Nephron progenitor cell (in vitro differentiated cells): ENCODE measurements around the gene TRAPPC4.
A peak's percentile ranks its signal among the peaks of the same experiment; 100 is the strongest.
"Not testable (repeated sequence)": the region's sequence is repeated elsewhere in the genome, so short reads cannot be mapped to it uniquely, and the experiment has no call there.

Experiments used
- DNase-seq: peaks from one replicate; pipeline ENCODE4 v3.0.0; 2021
- H3K27ac Mint-ChIP-seq: 2 replicates; pipeline ENCODE4 v1.8.0; 2021; ENCODE audit warnings: mild to moderate bottlenecking, moderate library complexity, mixed read lengths
- H3K27me3 Mint-ChIP-seq: 2 replicates; pipeline ENCODE4 v1.8.0; 2021; ENCODE audit warnings: mild to moderate bottlenecking, low read depth, mixed read lengths; ENCODE audit not compliant: poor library complexity
- H3K36me3 Mint-ChIP-seq: 2 replicates; pipeline ENCODE4 v1.8.0; 2021; ENCODE audit warnings: low read depth, mixed read lengths
- H3K4me1 Mint-ChIP-seq: 2 replicates; pipeline ENCODE4 v1.8.0; 2021; ENCODE audit warnings: mixed read lengths
- H3K4me3 Mint-ChIP-seq: 2 replicates; pipeline ENCODE4 v1.8.0; 2021; ENCODE audit warnings: mild to moderate bottlenecking, moderate library complexity, mixed read lengths
- H3K9me3 Mint-ChIP-seq: 2 replicates; pipeline ENCODE4 v1.8.0; 2021; ENCODE audit warnings: mild to moderate bottlenecking, moderate library complexity, mixed read lengths
- TF ChIP-seq, protein P1 (sequence below): fragments of 200-600 bp; sonication (generic); IDR thresholded peaks from 2 replicates; pipeline ENCODE4 v1.5.0; 2021; ENCODE audit warnings: antibody characterized with exemption

The TRAPPC4 gene

DNA sequence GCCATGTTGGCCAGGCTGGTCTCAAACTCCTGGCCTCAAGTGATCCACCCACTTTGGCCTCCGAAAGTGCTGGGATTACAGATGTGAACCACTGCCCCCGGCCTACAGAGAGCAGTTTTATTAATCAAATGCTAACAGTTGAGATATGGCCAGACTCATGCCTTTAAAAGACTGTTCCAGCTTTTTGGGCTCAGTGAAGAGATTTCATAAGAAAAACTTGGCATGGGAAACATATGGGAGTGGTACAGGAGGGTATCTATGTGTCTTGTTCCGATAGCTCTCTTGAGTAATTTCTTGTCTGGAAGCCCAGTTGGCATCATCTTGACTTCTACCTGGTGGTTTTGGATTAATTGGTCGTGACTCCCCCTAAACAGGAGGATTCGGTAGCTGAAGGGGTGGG is 20.3 kb downstream of the TRAPPC4 start:
- no peaks in the 10 kb centered on the region for H3K36me3 Mint-ChIP-seq
- peaks cover 6% of the 10 kb centered on the region for H3K27me3 Mint-ChIP-seq
- no peak for DNase-seq
- peak overlapping the region; percentile 72 for H3K27ac Mint-ChIP-seq
- H3K4me1 Mint-ChIP-seq, result peaks cover 15% of the 10 kb centered on the region
- no peaks in the 10 kb centered on the region for H3K9me3 Mint-ChIP-seq
- H3K4me3 Mint-ChIP-seq, result no peak overlapping the region
- TF ChIP-seq, protein P1, sequence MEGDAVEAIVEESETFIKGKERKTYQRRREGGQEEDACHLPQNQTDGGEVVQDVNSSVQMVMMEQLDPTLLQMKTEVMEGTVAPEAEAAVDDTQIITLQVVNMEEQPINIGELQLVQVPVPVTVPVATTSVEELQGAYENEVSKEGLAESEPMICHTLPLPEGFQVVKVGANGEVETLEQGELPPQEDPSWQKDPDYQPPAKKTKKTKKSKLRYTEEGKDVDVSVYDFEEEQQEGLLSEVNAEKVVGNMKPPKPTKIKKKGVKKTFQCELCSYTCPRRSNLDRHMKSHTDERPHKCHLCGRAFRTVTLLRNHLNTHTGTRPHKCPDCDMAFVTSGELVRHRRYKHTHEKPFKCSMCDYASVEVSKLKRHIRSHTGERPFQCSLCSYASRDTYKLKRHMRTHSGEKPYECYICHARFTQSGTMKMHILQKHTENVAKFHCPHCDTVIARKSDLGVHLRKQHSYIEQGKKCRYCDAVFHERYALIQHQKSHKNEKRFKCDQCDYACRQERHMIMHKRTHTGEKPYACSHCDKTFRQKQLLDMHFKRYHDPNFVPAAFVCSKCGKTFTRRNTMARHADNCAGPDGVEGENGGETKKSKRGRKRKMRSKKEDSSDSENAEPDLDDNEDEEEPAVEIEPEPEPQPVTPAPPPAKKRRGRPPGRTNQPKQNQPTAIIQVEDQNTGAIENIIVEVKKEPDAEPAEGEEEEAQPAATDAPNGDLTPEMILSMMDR, result no peak

DNA sequence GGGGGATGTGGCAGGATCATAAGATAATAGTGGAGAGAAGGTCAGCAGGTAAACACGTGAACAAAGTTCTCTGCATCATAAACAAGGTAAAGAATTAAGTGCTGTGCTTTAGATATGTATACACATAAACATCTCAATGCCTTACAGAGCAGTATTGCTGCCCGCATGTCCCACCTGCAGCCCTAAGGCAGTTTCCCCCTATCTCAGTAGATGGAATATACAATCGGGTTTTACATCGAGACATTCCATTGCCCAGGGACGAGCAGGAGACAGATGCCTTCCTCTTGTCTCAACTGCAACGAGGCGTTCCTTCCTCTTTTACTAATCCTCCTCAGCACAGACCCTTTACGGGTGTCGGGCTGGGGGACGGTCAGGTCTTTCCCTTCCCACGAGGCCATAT is 20.9 kb downstream of the TRAPPC4 start:
- H3K4me3 Mint-ChIP-seq, H3K27me3 Mint-ChIP-seq, H3K27ac Mint-ChIP-seq, H3K9me3 Mint-ChIP-seq, H3K36me3 Mint-ChIP-seq, DNase-seq: not testable (repeated sequence)
- H3K4me1 Mint-ChIP-seq, result peaks cover 17% of the 10 kb centered on the region

DNA sequence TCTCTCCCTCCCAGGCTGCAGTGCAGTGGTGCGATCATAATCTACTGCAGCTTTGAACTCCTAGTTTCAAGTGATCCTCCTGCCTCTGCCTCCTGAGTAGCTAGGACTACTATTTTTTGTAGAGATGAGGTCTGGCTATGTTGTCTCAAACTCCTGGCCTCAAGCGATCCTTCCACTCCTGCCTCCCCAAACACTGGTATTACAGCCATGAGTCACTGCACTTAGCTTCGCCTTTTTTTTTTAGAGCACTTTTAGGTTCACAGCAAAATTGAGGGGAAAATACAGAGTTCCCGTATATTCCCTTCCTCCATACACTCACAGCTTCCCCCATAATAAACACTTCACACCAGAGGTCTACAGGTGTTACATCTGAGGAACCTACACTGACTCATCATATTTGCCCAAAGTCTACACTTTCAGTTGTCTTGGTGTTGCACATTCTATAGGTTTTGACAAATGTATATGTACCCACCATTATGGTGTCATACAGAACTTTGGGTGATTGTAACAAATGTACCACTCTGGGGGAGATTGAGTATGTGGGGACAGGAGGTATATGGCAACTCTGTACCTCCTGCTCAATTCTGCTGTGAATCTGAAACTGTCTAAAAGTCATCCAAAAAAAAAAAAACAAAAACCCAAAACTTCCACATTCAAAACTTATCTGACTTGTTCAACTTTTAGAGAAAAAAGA is 23.4 kb downstream of the TRAPPC4 start:
- no peak for DNase-seq
- TF ChIP-seq, protein P1, result no peak
- peak overlapping the region; percentile 74 for H3K27ac Mint-ChIP-seq
- peaks cover 30% of the 10 kb centered on the region for H3K4me1 Mint-ChIP-seq
- H3K4me3 Mint-ChIP-seq, result no peak overlapping the region
- no peaks in the 10 kb centered on the region for H3K9me3 Mint-ChIP-seq
- peaks cover 18% of the 10 kb centered on the region for H3K36me3 Mint-ChIP-seq
- H3K27me3 Mint-ChIP-seq, result peaks cover 9% of the 10 kb centered on the region

DNA sequence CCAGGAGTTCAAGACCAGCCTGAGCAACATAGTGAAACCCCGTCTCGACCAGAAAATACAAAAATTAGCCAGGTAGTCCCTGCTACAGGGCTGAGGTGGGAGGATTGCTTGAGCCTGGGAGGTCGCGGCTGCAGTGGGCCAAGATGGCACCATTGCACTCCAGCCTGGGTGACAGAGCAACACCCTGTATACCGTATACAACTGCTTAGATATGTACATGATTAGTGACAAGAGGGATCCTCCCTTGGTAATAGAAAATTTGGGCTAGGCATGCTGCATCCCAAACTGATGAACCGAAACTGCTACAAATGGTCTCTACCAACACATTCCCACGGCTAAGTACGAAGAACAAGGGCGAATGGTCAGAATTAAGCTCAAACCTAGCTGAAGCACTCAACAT is 24.4 kb downstream of the TRAPPC4 start:
- H3K9me3 Mint-ChIP-seq, result no peaks in the 10 kb centered on the region
- DNase-seq, result no peak

DNA sequence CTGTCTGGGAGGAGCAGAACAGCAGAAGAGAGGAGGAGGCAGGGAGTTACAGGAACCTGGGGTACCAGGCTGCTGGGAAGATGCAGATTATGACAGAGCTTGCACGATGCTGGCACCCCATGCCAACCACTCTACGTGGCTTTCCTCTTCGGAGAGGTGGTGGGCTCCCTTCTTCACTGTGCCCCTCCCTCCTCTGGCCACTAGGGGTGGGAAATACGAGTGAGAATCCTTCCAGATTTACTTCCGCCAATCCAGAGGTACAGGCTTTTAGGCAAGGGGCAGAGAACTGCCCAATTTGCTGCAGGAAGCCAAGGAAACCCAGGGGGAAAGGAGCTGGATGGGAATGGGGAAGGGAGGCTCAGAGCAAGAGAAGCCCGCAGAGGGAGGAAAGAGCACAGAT is 26.1 kb downstream of the TRAPPC4 start:
- Mint-ChIP-seq H3K9me3 (no peaks in the 10 kb centered on the region), H3K36me3 (peaks cover 39% of the 10 kb centered on the region), H3K27ac (peak overlapping the region; percentile 14), H3K27me3 (peaks cover 3% of the 10 kb centered on the region), H3K4me1 (peaks cover 24% of the 10 kb centered on the region), H3K4me3 (no peak overlapping the region)
- TF ChIP-seq, protein P1, result peak; percentile 29
- no peak for DNase-seq

More for the DNA sequence above, 24.4 kb downstream of the TRAPPC4 start:
- H3K27ac Mint-ChIP-seq, result no peak overlapping the region
- H3K27me3 Mint-ChIP-seq, result peaks cover 9% of the 10 kb centered on the region
- H3K36me3 Mint-ChIP-seq, result peaks cover 25% of the 10 kb centered on the region
- H3K4me1 Mint-ChIP-seq, result peaks cover 30% of the 10 kb centered on the region
- TF ChIP-seq, protein P1, result no peak
- no peak overlapping the region for H3K4me3 Mint-ChIP-seq

DNA sequence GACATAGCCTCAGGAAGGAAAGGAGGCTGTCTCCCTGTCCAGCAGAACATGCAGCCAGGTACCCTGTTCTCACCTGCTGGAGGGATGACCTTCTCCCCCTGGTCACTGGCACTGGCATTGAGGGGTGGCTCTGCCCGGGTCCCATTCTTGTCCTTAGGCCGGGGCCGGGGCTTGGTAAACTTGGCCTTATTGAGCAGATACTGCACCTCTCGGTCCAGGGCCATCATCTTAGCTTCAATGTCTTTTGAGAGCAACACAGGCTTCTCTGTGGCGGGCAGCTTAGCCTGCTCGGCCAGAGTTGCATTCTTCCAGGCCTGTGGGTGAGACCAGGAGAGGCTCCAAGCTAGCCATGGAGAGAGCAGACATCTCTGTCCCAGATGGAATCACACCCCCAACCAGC is 27.9 kb downstream of the TRAPPC4 start:
- peaks cover 3% of the 10 kb centered on the region for H3K27me3 Mint-ChIP-seq
- peaks cover 19% of the 10 kb centered on the region for H3K4me1 Mint-ChIP-seq
- peak overlapping the region; percentile 83 for H3K27ac Mint-ChIP-seq
- no peak for DNase-seq
- no peak overlapping the region for H3K4me3 Mint-ChIP-seq
- H3K36me3 Mint-ChIP-seq, result peaks cover 49% of the 10 kb centered on the region
- TF ChIP-seq, protein P1, result no peak
- H3K9me3 Mint-ChIP-seq, result no peaks in the 10 kb centered on the region
